HTERT RPE-1 (cell line): ENCODE measurements around the gene CHID1.

Experiments
- in situ Hi-C: fragments of 300-500 bp; cut with MboI; formaldehyde crosslinking; loops from 4 replicates; pipeline ENCODE4 v1.14.3; 2020; ENCODE audit warnings: low sequenced_read_pairs

Gene CHID1

GRCh38 chr11:827146-827896, 83.3 kb downstream of the CHID1 start:
- in situ Hi-C loops: no loop called here

DNA sequence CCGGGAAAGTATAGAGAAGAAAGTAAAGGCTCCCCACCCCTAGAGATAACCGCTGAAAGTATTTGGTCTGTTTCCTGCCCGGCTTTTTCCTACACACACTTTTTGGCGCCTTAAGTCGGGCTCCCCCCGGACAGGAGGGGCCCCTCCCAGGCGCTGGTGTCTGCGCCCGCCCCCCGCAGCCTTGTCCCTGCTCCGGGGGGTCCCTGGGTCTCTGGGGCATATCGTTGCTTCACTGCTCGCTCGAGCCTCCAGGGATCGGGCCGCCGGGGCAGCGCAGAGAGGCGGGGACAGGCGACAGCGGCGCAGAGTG, 83.8 kb downstream of the CHID1 start:
- in situ Hi-C loops: no loop called here

DNA sequence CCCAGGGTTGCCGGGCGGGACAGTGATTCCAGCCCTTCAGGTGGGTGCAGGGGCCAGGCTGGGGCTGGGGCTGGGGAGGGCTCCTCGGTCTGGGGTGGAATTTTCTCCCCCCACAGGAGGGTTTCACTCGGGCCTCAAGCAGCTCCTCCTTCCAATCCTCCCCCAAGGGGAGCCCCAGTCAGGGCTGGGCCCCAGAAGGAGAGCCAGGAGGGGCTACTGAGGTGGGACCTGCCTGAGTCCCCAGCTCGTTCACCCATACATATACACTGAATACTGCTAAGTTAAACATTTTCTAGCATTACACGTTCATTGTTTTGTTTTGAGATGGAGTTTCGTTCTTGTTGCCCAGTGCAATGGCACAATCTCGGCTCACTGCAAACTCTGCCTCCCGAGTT, 84.4 kb downstream of the CHID1 start:
- in situ Hi-C loops: no loop called here

- in situ Hi-C loops: no loop called here
Observed at GRCh38 chr11:825366-826226, 85.0 kb downstream of the CHID1 start.

GRCh38 chr11:824942-825341, 85.7 kb downstream of the CHID1 start:
- in situ Hi-C loops: no loop called here

DNA sequence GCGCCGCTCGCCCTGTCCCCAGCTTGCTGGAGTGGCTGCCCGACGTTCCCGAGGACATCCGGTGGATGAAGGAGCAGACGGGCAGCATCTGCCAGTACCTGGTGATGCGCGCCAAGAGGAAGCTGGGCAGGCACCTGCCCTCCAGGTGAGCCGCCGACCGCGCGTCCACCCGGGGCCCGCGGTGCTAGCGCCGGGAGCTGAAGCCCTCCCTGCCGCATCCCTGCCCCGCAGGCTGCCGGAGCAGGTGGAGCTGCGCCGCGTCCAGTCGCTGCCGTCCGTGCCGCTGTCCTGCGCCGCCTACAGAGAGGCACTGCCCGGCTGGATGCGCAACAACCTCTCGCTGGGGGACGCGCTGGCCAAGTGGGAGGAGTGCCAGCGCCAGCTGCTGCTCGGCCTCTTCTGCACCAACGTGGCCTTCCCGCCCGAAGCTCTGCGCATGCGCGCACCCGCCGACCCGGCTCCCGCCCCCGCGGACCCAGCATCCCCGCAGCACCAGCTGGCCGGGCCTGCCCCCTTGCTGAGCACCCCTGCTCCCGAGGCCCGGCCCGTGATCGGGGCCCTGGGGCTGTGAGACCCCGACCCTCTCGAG, 86.2 kb downstream of the CHID1 start:
- in situ Hi-C loops: no loop called here

- in situ Hi-C loops: no loop called here
Observed at GRCh38 chr11:823441-824291, 86.9 kb downstream of the CHID1 start.

DNA sequence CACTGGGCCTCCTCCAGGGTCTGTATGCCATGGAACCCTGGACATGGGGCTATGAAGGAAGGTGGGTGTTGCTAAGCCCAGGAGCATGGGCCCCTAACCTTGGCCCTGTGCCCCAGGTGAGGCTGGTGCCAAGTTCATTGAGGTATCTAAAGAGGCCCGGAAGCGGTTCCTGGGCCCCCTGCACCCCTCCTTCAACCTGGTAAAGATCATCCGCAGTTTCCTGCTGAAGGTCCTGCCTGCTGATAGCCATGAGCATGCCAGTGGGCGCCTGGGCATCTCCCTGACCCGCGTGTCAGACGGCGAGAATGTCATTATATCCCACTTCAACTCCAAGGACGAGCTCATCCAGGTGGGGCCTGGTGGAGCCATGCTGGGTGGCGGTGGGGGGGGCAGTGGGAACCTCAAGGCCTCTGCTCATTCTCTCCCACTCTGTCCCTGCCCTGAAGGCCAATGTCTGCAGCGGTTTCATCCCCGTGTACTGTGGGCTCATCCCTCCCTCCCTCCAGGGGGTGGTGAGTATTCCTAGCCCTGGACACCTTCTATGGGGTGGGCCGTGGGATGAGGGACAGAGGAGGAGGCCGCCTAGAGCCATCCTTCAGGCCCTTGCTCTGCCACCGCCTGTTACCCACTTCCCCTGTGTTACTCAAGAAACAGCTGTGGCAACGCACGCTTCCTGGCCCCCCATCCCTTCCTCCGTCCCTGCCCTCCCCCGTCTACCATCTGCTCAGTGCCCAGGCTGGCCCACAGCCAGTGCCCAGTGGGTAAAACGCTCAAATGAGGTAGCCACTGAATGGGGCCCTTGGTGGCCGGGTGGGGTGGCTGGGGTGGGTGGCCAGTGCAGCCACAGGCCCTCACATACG, 88.9 kb downstream of the CHID1 start:
- in situ Hi-C loops: no loop called here

DNA sequence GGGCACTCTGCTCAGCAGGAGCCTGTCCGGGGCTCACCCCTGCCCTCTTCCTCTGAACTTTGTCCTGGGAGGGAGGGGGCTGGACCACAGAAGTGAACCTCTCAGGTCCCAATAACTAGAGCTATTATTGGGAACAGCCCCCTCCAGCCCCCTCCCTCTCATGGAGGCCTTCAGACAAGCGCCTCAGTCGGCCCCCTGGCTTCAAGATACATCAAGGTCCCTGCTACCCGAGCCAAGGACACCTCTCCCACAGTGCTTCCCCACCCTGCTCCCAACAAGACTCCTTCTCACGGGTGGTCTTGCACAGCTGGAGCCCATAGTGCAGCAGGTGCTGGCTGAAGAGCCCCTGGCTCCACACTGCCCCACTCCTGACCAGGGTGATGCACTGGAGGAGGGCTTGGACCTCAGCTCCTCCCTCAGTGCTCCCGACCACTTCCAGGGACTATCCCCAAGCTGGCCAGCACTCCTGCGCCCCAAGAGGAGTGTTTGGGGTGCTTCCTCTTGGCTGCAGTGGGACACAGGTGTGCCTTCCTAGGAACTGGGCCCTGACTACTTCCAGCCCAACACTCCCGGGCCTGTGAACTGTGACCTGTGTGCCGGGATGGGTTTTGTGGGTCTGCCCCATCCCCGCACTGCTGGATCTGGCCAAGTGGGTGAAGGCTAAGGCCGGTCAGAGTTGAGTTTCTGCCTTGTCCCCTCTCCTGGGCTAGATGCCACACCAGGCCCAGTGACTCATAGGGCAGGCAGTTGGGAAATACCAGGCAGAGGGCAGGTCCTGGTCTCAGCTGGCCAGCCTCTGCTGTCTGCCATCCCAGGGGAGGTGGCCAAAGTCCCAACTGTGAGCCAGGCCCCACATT, 89.7 kb downstream of the CHID1 start:
- in situ Hi-C loops: no loop called here

- in situ Hi-C loops: no loop called here
Observed at GRCh38 chr11:819943-820649, 90.5 kb downstream of the CHID1 start.

GRCh38 chr11:819129-819931, 91.3 kb downstream of the CHID1 start:
- in situ Hi-C loops: no loop called here

DNA sequence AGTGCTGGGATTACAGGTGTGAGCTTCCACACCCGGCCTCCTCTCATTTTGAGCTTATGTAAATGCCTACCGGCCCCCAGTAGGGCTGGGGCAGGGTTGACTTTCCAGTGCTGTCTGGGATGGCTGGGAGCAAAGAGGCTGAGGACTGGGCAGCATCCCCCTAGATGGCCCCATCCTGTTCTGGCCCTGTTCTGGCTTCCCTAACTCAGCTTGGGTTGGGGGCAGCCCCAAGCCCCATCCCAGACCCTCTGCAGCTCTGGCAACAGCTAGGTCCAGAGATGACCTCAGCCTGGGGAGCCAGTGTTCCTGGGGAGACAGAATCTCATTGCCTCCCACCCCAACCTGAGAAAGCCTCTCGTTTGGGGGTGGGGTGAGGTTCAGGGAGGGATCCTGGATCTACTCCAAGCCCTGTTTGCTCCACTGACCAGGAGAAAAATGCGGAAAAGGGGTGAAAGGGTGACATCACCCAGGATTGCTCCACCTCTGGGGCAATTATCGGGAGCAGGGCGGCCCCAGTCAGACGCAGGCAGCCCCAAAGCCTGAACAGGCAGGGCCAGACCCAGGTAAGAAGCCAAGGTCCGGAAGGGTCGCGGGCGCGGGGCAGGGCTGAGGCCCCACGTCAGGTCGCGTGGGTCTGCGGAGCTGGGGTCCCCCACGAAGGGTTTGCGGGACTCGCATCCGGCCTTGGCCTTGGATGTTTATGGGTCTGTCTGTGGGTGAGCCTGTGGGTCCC, 92.0 kb downstream of the CHID1 start, which contains the start of gene PNPLA2:
PNPLA2 (plus strand) TSS at position 519 of the 733 bp plus-strand sequence. CDS start 805 bp downstream, outside the sequence.
- in situ Hi-C loops: no loop called here
